ENCODE data around the gene ZSCAN2.
"Not testable (repeated sequence)": the region's sequence is repeated elsewhere in the genome, so short reads cannot be mapped to it uniquely, and the experiment has no call there.

Gene ZSCAN2

GRCh38 chr15:84638103-84638502 lies 37.3 kb downstream of the ZSCAN2 start:
- CTCF ChIA-PET, result interaction anchor here (1.3 to 1.7 kb wide), 3 partner anchors 38 to 50 kb away, joined by 3 to 4 read pairs (median 3); no protein-coding TSS in a partner anchor
- DNase-seq (ENCODE audit: extremely low spot score), result no peak
- no peak for TF ChIP-seq CTCF (IDR thresholded peaks at IDR 0.05; ENCODE audit: control extremely low read depth, extremely low read depth, low read depth, missing control alignments)
- POLR2A ChIA-PET, result interaction anchor here (0.5 to 0.9 kb wide), 3 partner anchors 13 to 54 kb away, joined by 3 to 11 read pairs (median 3); no protein-coding TSS in a partner anchor

- CTCF ChIA-PET; DNase-seq (ENCODE audit: extremely low spot score): not testable (repeated sequence)
- POLR2A ChIA-PET, result interaction anchor here (0.7 kb wide), 1 partner anchor 91 kb away, joined by 3 read pairs; no protein-coding TSS in a partner anchor
Observed at GRCh38 chr15:84641871-84642270, 41.1 kb downstream of the ZSCAN2 start.

GRCh38 chr15:84642640-84643039 lies 41.8 kb downstream of the ZSCAN2 start:
- ChIA-PET CTCF (interaction anchor here (1.4 kb wide), 1 partner anchor 11 kb away, joined by 4 read pairs; the partner anchor contains the start of gene WDR73), POLR2A (interaction anchor here (0.7 kb wide), 1 partner anchor 91 kb away, joined by 3 read pairs; no protein-coding TSS in a partner anchor)
- DNase-seq (ENCODE audit: extremely low spot score), result not testable (repeated sequence)

GRCh38 chr15:84643838-84644237 lies 43.0 kb downstream of the ZSCAN2 start:
- TF ChIP-seq CTCF (IDR thresholded peaks at IDR 0.05; ENCODE audit: control extremely low read depth, extremely low read depth, low read depth, missing control alignments), result no peak
- CTCF ChIA-PET, result interaction anchor here (1.2 to 1.4 kb wide), 3 partner anchors 10 to 221 kb away, joined by 3 to 4 read pairs (median 4); partner anchors contain the start of gene WDR73
- POLR2A ChIA-PET, result no interaction called here
- no peak for DNase-seq (ENCODE audit: extremely low spot score)

- ChIA-PET CTCF (no interaction called here), POLR2A (no interaction called here)
- no peak for TF ChIP-seq CTCF (IDR thresholded peaks at IDR 0.05; ENCODE audit: control extremely low read depth, extremely low read depth, low read depth, missing control alignments)
- no peak for DNase-seq (ENCODE audit: extremely low spot score)
Observed at GRCh38 chr15:84645496-84645895, 44.7 kb downstream of the ZSCAN2 start.

- CTCF ChIA-PET, result no interaction called here
- POLR2A ChIA-PET, result no interaction called here
- TF ChIP-seq CTCF (IDR thresholded peaks at IDR 0.05; ENCODE audit: control extremely low read depth, extremely low read depth, low read depth, missing control alignments), result no peak
- no peak for DNase-seq (ENCODE audit: extremely low spot score)
Observed at GRCh38 chr15:84645997-84646396, 45.2 kb downstream of the ZSCAN2 start.

GRCh38 chr15:84647726-84648125 lies 46.9 kb downstream of the ZSCAN2 start:
- no peak for DNase-seq (ENCODE audit: extremely low spot score)
- ChIA-PET CTCF (interaction anchor here (0.9 to 2.8 kb wide), 4 partner anchors 8 to 175 kb away, joined by 3 to 7 read pairs (median 4); no protein-coding TSS in a partner anchor), POLR2A (no interaction called here)
- TF ChIP-seq CTCF (IDR thresholded peaks at IDR 0.05; ENCODE audit: control extremely low read depth, extremely low read depth, low read depth, missing control alignments), result no peak
